Uterus (tissue), 2 donors: ENCODE data around the gene AUTS2.

Source experiments
- CTCF ChIP-seq, 4 experiments: fragments of 200-600 bp in 2 of 4; fragments of 450-650 bp in 2 of 4; sonication (generic) in 2 of 4; IDR thresholded peaks; one replicate each; pipeline ENCODE4 v1.5.1; 2016 to 2019; ENCODE audit warnings: antibody characterized with exemption in 4 of 4, mild to moderate bottlenecking in 2 of 4, moderate library complexity in 1 of 4
- POLR2A ChIP-seq, 2 donors: fragments of 450-650 bp; IDR thresholded peaks; one replicate each; pipeline ENCODE4 v1.6.1; 2016; ENCODE audit warnings: antibody characterized with exemption in 2 of 2, mild to moderate bottlenecking in 1 of 2, moderate library complexity in 1 of 2

GRCh38 chr7:70830426-70830825 is 1232.2 kb downstream of the AUTS2 start:
- no peak for TF ChIP-seq CTCF (IDR thresholded peaks at IDR 0.05)
- TF ChIP-seq POLR2A (IDR thresholded peaks at IDR 0.05): no peak
